Measurements from ENCODE around the gene DET1. TPM values are rescaled to one million over a fixed set of nuclear protein-coding genes. Genes with fewer than 3 reads are reported as not detected.

Gene DET1
- polyA plus RNA-seq, 1 donor from 2014 or later, result 12.9 TPM

DNA sequence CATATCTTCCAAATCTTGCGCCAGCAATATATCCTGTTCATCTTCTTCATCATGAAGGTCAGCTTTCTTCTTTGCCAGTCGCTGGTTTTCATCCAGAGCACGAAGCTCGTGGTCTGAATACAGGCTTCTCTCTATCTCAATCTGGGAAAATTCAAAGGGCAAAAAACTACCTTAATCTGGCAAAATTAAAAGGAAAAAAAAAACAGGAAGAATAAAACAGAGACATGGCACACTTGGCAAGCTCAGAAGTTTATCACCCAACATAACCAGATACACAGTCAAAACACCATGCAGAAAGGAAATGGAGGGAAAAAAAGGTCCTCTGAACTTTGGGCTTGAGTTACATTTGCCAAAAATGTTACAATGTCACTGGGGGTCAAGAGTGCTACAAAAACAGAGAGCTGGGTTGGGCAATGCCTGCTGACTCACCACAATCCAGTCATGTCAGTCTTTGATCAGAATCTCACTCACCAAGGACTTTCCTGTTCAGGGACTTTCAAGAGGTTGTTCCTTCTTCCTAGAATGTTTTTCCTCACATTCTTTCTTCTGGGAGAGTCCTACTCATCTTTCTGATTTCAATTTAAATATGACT lies 80.8 kb downstream of the DET1 start:
- peaks cover 28% of the 10 kb centered on the region for H3K79me2 ChIP-seq (replicated peaks; ENCODE audit: insufficient read depth, low read length)
- no peaks in the 10 kb centered on the region for H4K20me1 ChIP-seq (ENCODE audit: insufficient read depth)
- H3F3A ChIP-seq (ENCODE audit: insufficient read depth, low read length, poor library complexity, severe bottlenecking), result no peaks in the 10 kb centered on the region
- H3K4me2 ChIP-seq (ENCODE audit: low read length), result no peak overlapping the region
- no peak overlapping the region for H2AFZ ChIP-seq (ENCODE audit: low read depth, low read length)
- peak overlapping the region; percentile 77 for H3K9ac ChIP-seq (ENCODE audit: low read length)
- no peak overlapping the region for H3K27ac ChIP-seq (ENCODE audit: low read length)
- H3K4me3 ChIP-seq (ENCODE audit: low read length), result peak overlapping the region; percentile 84
- H3K9me2 ChIP-seq (ENCODE audit: insufficient read depth, low read length), result no peaks in the 10 kb centered on the region
- TF ChIP-seq EZH2 (IDR thresholded peaks at IDR 0.05; ENCODE audit: borderline replicate concordance, insufficient read depth, low read length, poor library complexity, severe bottlenecking), result no peak
- TF ChIP-seq RAD21 (conservative IDR thresholded peaks at IDR 0.05), result no peak
- TF ChIP-seq EP300 (conservative IDR thresholded peaks at IDR 0.05; ENCODE audit: poor library complexity, severe bottlenecking), result no peak
- TF ChIP-seq MXI1 (conservative IDR thresholded peaks at IDR 0.05; ENCODE audit: poor library complexity, severe bottlenecking), result no peak
- TF ChIP-seq TAF1 (IDR thresholded peaks at IDR 0.05; ENCODE audit: low read depth), result no peak
- no peak for TF ChIP-seq SMC3 (conservative IDR thresholded peaks at IDR 0.05; ENCODE audit: poor library complexity)
- no peak for TF ChIP-seq POLR2AphosphoS5 (IDR thresholded peaks at IDR 0.05)
- TF ChIP-seq, protein P1, sequence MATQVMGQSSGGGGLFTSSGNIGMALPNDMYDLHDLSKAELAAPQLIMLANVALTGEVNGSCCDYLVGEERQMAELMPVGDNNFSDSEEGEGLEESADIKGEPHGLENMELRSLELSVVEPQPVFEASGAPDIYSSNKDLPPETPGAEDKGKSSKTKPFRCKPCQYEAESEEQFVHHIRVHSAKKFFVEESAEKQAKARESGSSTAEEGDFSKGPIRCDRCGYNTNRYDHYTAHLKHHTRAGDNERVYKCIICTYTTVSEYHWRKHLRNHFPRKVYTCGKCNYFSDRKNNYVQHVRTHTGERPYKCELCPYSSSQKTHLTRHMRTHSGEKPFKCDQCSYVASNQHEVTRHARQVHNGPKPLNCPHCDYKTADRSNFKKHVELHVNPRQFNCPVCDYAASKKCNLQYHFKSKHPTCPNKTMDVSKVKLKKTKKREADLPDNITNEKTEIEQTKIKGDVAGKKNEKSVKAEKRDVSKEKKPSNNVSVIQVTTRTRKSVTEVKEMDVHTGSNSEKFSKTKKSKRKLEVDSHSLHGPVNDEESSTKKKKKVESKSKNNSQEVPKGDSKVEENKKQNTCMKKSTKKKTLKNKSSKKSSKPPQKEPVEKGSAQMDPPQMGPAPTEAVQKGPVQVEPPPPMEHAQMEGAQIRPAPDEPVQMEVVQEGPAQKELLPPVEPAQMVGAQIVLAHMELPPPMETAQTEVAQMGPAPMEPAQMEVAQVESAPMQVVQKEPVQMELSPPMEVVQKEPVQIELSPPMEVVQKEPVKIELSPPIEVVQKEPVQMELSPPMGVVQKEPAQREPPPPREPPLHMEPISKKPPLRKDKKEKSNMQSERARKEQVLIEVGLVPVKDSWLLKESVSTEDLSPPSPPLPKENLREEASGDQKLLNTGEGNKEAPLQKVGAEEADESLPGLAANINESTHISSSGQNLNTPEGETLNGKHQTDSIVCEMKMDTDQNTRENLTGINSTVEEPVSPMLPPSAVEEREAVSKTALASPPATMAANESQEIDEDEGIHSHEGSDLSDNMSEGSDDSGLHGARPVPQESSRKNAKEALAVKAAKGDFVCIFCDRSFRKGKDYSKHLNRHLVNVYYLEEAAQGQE (IDR thresholded peaks at IDR 0.05; ENCODE audit: borderline replicate concordance), result no peak
- TF ChIP-seq, protein P2, sequence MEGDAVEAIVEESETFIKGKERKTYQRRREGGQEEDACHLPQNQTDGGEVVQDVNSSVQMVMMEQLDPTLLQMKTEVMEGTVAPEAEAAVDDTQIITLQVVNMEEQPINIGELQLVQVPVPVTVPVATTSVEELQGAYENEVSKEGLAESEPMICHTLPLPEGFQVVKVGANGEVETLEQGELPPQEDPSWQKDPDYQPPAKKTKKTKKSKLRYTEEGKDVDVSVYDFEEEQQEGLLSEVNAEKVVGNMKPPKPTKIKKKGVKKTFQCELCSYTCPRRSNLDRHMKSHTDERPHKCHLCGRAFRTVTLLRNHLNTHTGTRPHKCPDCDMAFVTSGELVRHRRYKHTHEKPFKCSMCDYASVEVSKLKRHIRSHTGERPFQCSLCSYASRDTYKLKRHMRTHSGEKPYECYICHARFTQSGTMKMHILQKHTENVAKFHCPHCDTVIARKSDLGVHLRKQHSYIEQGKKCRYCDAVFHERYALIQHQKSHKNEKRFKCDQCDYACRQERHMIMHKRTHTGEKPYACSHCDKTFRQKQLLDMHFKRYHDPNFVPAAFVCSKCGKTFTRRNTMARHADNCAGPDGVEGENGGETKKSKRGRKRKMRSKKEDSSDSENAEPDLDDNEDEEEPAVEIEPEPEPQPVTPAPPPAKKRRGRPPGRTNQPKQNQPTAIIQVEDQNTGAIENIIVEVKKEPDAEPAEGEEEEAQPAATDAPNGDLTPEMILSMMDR (IDR thresholded peaks at IDR 0.05; ENCODE audit: poor library complexity, severe bottlenecking), result no peak
- peaks cover 5% of the 10 kb centered on the region for H3K36me3 ChIP-seq (ENCODE audit: insufficient read depth, low read length)
- H3K9me3 ChIP-seq (ENCODE audit: low read length), result no peaks in the 10 kb centered on the region
- no peaks in the 10 kb centered on the region for H3K27me3 ChIP-seq (ENCODE audit: insufficient read depth, low read depth, low read length)

DNA sequence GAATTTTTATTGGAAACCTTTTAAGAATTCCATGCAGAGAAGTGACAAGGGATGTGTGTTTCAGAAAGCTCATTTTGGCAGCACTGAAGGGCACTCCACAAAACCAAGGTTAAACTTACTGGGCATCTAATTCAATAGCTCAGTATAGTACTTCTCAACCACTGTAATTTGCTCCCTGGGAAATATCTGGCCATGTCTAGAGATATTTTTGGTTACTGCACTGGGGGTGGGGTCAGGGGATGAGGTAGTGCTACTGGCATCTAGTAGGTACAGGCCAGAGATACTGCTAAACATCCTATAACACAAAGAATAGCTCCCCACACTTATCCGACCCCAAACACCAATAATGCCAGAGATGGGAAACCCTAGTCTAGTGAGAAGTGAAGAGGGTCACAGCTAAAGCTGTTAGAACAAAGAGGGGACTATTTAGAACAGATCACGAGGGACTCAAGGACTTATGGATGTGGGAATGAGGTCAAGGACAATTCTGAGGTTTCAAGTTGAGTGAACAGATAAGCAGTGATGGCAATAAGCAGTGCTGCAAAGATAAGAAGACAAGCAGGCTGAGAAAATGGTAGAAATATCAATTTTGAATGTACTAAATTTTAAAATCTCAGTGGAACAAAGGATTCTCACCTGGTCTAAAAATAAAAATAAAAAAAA lies 82.5 kb downstream of the DET1 start:
- Histone ChIP-seq H3K36me3 (ENCODE audit: insufficient read depth, low read length) (peaks cover 5% of the 10 kb centered on the region), H3K4me2 (ENCODE audit: low read length) (no peak overlapping the region), H3K27ac (ENCODE audit: low read length) (no peak overlapping the region), H2AFZ (ENCODE audit: low read depth, low read length) (no peak overlapping the region), H3K27me3 (ENCODE audit: insufficient read depth, low read depth, low read length) (no peaks in the 10 kb centered on the region), H3K9ac (ENCODE audit: low read length) (no peak overlapping the region), H3K9me2 (ENCODE audit: insufficient read depth, low read length) (no peaks in the 10 kb centered on the region), H3K79me2 (replicated peaks; ENCODE audit: insufficient read depth, low read length) (peaks cover 28% of the 10 kb centered on the region), H3F3A (ENCODE audit: insufficient read depth, low read length, poor library complexity, severe bottlenecking) (no peaks in the 10 kb centered on the region), H3K9me3 (ENCODE audit: low read length) (no peaks in the 10 kb centered on the region), H3K4me3 (ENCODE audit: low read length) (no peak overlapping the region), H4K20me1 (ENCODE audit: insufficient read depth) (no peaks in the 10 kb centered on the region)
- no peak for TF ChIP-seq SMC3 (conservative IDR thresholded peaks at IDR 0.05; ENCODE audit: poor library complexity)
- no peak for TF ChIP-seq EP300 (conservative IDR thresholded peaks at IDR 0.05; ENCODE audit: poor library complexity, severe bottlenecking)
- TF ChIP-seq POLR2AphosphoS5 (IDR thresholded peaks at IDR 0.05), result no peak
- no peak for TF ChIP-seq TAF1 (IDR thresholded peaks at IDR 0.05; ENCODE audit: low read depth)
- TF ChIP-seq, protein P1 (IDR thresholded peaks at IDR 0.05; ENCODE audit: borderline replicate concordance), result no peak

Data from neural cell (in vitro differentiated cells).